Activated naive CD4-positive, alpha-beta T cell treated with anti-CD3 and anti-CD28 coated beads, Interleukin-2, amount 50 U/mL, for 24 hours (primary cell): ENCODE data around the gene DSCAM.
"Not testable (repeated sequence)": the region's sequence is repeated elsewhere in the genome, so short reads cannot be mapped to it uniquely, and the experiment has no call there.

Experiments used
- H3K27ac Mint-ChIP-seq: one replicate; pipeline ENCODE4 v1.8.0; 2021; ENCODE audit warnings: mild to moderate bottlenecking, mixed read lengths
- H3K27me3 Mint-ChIP-seq: one replicate; pipeline ENCODE4 v1.8.0; 2021; ENCODE audit warnings: mixed read lengths
- H3K36me3 Mint-ChIP-seq: one replicate; pipeline ENCODE4 v1.8.0; 2021; ENCODE audit warnings: mixed read lengths
- H3K4me1 Mint-ChIP-seq: one replicate; pipeline ENCODE4 v1.8.0; 2021; ENCODE audit warnings: mixed read lengths
- H3K4me3 Mint-ChIP-seq: one replicate; pipeline ENCODE4 v1.8.0; 2021; ENCODE audit warnings: mild to moderate bottlenecking, mixed read lengths
- H3K9me3 Mint-ChIP-seq: one replicate; pipeline ENCODE4 v1.8.0; 2021; ENCODE audit warnings: mixed read lengths

Gene DSCAM, protein sequence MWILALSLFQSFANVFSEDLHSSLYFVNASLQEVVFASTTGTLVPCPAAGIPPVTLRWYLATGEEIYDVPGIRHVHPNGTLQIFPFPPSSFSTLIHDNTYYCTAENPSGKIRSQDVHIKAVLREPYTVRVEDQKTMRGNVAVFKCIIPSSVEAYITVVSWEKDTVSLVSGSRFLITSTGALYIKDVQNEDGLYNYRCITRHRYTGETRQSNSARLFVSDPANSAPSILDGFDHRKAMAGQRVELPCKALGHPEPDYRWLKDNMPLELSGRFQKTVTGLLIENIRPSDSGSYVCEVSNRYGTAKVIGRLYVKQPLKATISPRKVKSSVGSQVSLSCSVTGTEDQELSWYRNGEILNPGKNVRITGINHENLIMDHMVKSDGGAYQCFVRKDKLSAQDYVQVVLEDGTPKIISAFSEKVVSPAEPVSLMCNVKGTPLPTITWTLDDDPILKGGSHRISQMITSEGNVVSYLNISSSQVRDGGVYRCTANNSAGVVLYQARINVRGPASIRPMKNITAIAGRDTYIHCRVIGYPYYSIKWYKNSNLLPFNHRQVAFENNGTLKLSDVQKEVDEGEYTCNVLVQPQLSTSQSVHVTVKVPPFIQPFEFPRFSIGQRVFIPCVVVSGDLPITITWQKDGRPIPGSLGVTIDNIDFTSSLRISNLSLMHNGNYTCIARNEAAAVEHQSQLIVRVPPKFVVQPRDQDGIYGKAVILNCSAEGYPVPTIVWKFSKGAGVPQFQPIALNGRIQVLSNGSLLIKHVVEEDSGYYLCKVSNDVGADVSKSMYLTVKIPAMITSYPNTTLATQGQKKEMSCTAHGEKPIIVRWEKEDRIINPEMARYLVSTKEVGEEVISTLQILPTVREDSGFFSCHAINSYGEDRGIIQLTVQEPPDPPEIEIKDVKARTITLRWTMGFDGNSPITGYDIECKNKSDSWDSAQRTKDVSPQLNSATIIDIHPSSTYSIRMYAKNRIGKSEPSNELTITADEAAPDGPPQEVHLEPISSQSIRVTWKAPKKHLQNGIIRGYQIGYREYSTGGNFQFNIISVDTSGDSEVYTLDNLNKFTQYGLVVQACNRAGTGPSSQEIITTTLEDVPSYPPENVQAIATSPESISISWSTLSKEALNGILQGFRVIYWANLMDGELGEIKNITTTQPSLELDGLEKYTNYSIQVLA (N-terminal part only)

GRCh38 chr21:40846587-40847411 lies at the start of gene DSCAM:
TSS of gene DSCAM (minus strand) at chr21:40847158. CDS start at chr21:40846661, 497 bp downstream.
- Mint-ChIP-seq H3K27ac (no peak within 1 kb of the TSS), H3K4me1 (no peaks in the 10 kb centered on the region), H3K9me3 (no peaks in the 10 kb centered on the region), H3K4me3 (no peak within 1 kb of the TSS), H3K36me3 (no peaks in the 10 kb centered on the region), H3K27me3 (peaks cover 27% of the 10 kb centered on the region)

DNA sequence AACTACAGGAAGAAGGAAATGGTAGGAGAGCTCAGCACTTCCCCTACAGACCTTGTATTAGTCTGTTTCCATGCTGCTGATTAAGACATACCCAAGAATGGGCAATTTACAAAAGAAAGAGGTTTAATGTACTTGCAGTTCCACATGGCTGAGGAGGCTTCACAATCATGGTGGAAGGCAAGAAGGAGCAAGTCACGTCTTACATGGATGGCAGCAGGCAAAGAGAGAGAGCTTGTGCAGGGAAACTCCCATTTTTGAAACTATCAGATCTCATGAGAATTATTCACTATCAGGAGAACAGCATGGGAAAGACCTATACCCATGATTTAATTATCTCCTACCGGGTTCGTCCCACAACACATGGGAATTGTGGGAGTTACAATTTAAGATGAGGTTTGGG lies 48.7 kb upstream of the DSCAM start:
- H3K27me3 Mint-ChIP-seq, H3K4me3 Mint-ChIP-seq, H3K4me1 Mint-ChIP-seq, H3K36me3 Mint-ChIP-seq, H3K27ac Mint-ChIP-seq, H3K9me3 Mint-ChIP-seq: not testable (repeated sequence)

GRCh38 chr21:40886931-40887330 lies 40.0 kb upstream of the DSCAM start:
- Mint-ChIP-seq H3K27me3 (peaks cover 2% of the 10 kb centered on the region), H3K27ac (no peak overlapping the region), H3K9me3 (no peaks in the 10 kb centered on the region), H3K4me3 (no peak overlapping the region), H3K36me3 (no peaks in the 10 kb centered on the region), H3K4me1 (no peaks in the 10 kb centered on the region)

DNA sequence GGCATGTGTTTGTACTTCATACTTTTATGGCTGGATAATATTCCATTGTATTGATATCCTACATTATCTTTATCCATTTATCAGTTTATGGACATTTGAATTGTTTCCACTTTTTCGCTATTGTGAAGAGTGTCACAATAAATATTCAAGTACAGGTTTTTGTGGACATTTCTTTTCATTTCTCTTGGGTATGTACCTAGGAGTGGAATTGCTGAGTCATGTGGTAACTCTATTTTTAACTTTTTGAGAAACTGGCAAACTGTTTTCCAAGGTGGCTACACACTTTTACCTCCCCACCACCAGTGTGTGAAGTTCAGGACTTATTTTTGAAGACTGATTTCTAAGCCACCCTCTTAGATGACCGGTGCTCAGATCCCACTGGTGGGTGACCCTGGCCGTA lies 39.0 kb upstream of the DSCAM start:
- Mint-ChIP-seq H3K9me3 (no peaks in the 10 kb centered on the region), H3K27me3 (no peaks in the 10 kb centered on the region)

GRCh38 chr21:40882192-40882915 lies 35.4 kb upstream of the DSCAM start:
- no peak overlapping the region for H3K4me3 Mint-ChIP-seq
- no peaks in the 10 kb centered on the region for H3K9me3 Mint-ChIP-seq
- H3K4me1 Mint-ChIP-seq = no peaks in the 10 kb centered on the region
- no peaks in the 10 kb centered on the region for H3K36me3 Mint-ChIP-seq
- no peak overlapping the region for H3K27ac Mint-ChIP-seq
- no peaks in the 10 kb centered on the region for H3K27me3 Mint-ChIP-seq

More for the DNA sequence above, 39.0 kb upstream of the DSCAM start:
- H3K4me3 Mint-ChIP-seq = no peak overlapping the region
- no peak overlapping the region for H3K27ac Mint-ChIP-seq
- H3K36me3 Mint-ChIP-seq = no peaks in the 10 kb centered on the region
- no peaks in the 10 kb centered on the region for H3K4me1 Mint-ChIP-seq

- Mint-ChIP-seq H3K36me3 (no peaks in the 10 kb centered on the region), H3K27ac (no peak overlapping the region), H3K4me1 (no peaks in the 10 kb centered on the region)
These were observed 34.8 kb upstream of the DSCAM start for GRCh38 chr21:40881767-40882166.

DNA sequence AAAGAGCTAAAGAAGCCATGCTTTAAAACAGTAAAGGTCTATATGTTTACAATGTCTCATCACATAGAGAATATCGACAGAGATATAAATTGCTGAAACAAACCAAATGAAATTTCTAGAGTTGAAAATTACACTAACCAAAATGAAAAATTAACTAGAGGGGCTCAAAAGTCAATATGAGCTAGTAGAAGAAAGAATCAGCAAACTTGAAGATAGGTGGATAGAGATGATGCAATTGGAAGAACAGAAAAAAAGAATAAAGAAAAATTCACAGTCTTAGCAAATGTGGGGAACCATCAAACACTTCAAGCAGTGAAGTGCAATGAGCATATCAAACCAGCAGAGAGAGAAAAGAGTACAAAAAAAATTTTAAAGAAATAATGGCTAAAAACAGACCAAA lies 24.1 kb upstream of the DSCAM start:
- Mint-ChIP-seq H3K27ac (no peak overlapping the region), H3K36me3 (no peaks in the 10 kb centered on the region), H3K4me1 (no peaks in the 10 kb centered on the region), H3K27me3 (peaks cover 2% of the 10 kb centered on the region), H3K4me3 (no peak overlapping the region), H3K9me3 (peaks cover 32% of the 10 kb centered on the region)

More at GRCh38 chr21:40881767-40882166, 34.8 kb upstream of the DSCAM start:
- Mint-ChIP-seq H3K4me3 (no peak overlapping the region), H3K9me3 (no peaks in the 10 kb centered on the region), H3K27me3 (no peaks in the 10 kb centered on the region)

GRCh38 chr21:40863839-40864238 lies 16.9 kb upstream of the DSCAM start:
- no peak overlapping the region for H3K27ac Mint-ChIP-seq
- H3K27me3 Mint-ChIP-seq = peaks cover 5% of the 10 kb centered on the region
- H3K4me1 Mint-ChIP-seq = no peaks in the 10 kb centered on the region
- no peak overlapping the region for H3K4me3 Mint-ChIP-seq
- H3K36me3 Mint-ChIP-seq = no peaks in the 10 kb centered on the region
- peaks cover 15% of the 10 kb centered on the region for H3K9me3 Mint-ChIP-seq

GRCh38 chr21:40858517-40858916 lies 11.6 kb upstream of the DSCAM start:
- Mint-ChIP-seq H3K27me3 (peaks cover 6% of the 10 kb centered on the region), H3K36me3 (no peaks in the 10 kb centered on the region), H3K27ac (no peak overlapping the region), H3K9me3 (peaks cover 9% of the 10 kb centered on the region), H3K4me3 (no peak overlapping the region), H3K4me1 (no peaks in the 10 kb centered on the region)

DNA sequence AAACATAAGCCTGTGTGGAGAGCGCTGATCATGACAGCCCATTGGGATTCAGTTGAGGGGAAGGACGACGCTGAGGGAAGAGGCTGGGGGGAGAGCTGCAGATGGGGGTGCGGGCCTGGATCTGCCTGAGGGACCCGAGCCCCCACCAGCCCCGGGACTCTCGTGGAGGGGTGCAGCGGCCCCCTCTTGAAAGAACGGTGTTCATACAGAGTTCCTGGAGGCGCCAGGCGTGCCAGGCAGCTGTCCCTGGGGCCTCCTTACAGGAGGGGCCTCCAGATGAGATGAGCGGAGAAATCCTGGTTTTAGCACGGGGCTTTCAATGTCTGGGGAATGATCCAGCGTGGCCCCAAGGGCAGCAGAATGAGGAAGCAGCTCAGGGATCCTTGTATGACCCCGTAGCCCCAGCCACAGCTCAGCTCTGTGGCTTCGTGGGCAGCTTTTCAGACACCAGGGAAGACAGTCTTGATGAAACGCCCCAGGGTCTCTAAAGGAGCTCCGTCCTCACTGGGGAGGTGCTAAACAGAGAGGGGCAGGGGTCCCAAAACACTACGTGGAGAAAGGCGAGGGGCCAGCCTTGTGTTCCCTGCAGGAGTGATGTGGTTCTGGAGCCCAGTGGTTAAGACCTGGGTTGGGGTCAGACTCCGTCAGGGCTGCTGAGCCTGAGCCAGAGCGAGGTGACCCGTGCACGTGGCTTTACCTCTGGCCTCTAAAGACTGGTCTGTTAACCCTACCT lies 7.2 kb upstream of the DSCAM start:
- H3K27me3 Mint-ChIP-seq = peaks cover 7% of the 10 kb centered on the region
- H3K27ac Mint-ChIP-seq = no peak overlapping the region
- no peaks in the 10 kb centered on the region for H3K36me3 Mint-ChIP-seq
- H3K4me1 Mint-ChIP-seq = no peaks in the 10 kb centered on the region
- no peaks in the 10 kb centered on the region for H3K9me3 Mint-ChIP-seq
- H3K4me3 Mint-ChIP-seq = no peak overlapping the region

DNA sequence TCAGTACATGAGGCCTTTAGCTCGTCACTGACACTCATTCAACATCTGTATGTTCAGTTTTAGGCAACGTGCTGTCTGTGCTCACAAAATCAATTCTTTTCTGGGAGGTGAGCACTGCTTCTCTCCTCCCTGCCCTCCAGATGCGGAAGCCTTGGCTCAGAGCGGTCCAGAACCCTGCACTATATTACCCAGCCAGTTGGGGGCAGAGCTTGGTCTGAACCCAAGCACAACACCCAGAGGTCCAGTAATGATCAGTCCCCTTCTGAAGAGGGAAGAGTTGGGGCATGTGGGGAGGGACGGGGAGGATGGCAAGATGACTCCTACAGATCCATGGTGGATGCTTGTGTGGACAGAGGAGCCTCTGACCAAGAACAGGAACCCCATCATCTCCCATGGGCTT lies 5.6 kb upstream of the DSCAM start:
- Mint-ChIP-seq H3K27ac (no peak overlapping the region), H3K4me1 (no peaks in the 10 kb centered on the region), H3K9me3 (no peaks in the 10 kb centered on the region)

DNA sequence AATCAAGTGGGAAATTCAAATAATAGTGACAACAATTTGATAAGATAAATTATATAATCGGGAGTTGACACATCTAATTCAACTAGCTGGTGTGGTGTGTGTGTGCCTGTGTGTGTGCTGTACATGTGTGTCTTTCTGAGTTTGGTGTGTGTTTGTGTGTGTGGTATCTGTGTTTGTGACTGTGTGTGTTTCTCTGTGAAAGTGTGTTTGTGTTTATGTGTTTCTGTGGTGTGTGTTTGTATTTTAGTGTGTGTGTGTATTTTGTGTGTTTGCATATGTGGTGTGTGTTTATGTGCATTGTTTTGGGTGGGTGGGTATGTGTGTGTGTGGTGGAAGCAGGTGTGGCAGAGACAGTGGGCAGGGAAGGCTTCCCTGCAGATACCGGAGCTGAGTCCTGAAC lies 4.8 kb upstream of the DSCAM start:
- H3K27me3 Mint-ChIP-seq = peaks cover 19% of the 10 kb centered on the region
- no peaks in the 10 kb centered on the region for H3K36me3 Mint-ChIP-seq
- no peak overlapping the region for H3K4me3 Mint-ChIP-seq
- no peak overlapping the region for H3K27ac Mint-ChIP-seq
- H3K4me1 Mint-ChIP-seq = no peaks in the 10 kb centered on the region
- no peaks in the 10 kb centered on the region for H3K9me3 Mint-ChIP-seq

More for the DNA sequence above, 5.6 kb upstream of the DSCAM start:
- no peaks in the 10 kb centered on the region for H3K36me3 Mint-ChIP-seq
- no peak overlapping the region for H3K4me3 Mint-ChIP-seq
- H3K27me3 Mint-ChIP-seq = peaks cover 12% of the 10 kb centered on the region

DNA sequence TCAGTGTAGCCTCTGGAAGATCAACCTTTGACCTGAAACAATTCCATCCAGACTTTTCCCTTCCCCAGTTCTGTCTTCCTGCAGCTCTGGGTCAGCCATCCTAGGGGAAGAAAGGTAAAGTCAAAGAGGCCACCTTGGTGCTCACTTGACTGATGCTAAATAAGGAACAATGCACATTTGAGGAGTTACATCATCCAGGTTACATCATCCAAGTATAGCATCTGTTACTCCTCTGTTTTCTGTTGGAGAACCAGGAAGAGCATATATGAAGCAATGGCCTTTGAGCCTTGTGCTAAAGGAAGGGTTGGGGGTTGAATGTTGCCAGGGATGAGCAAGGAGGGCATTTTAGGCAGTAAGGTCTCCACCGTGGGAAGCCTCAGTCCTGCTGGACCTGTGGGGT lies 3.1 kb upstream of the DSCAM start:
- H3K4me3 Mint-ChIP-seq = no peak overlapping the region
- no peaks in the 10 kb centered on the region for H3K9me3 Mint-ChIP-seq
- H3K36me3 Mint-ChIP-seq = no peaks in the 10 kb centered on the region
- peaks cover 21% of the 10 kb centered on the region for H3K27me3 Mint-ChIP-seq
- no peak overlapping the region for H3K27ac Mint-ChIP-seq
- no peaks in the 10 kb centered on the region for H3K4me1 Mint-ChIP-seq

GRCh38 chr21:40847951-40848350 lies 993 bp upstream of the DSCAM start:
- H3K9me3 Mint-ChIP-seq = no peaks in the 10 kb centered on the region
- no peaks in the 10 kb centered on the region for H3K36me3 Mint-ChIP-seq
- H3K27ac Mint-ChIP-seq = no peak overlapping the region
- no peak overlapping the region for H3K4me3 Mint-ChIP-seq
- peaks cover 21% of the 10 kb centered on the region for H3K27me3 Mint-ChIP-seq
- no peaks in the 10 kb centered on the region for H3K4me1 Mint-ChIP-seq
